Measurements from ENCODE around the gene RTN4R.

RTN4R gene

DNA sequence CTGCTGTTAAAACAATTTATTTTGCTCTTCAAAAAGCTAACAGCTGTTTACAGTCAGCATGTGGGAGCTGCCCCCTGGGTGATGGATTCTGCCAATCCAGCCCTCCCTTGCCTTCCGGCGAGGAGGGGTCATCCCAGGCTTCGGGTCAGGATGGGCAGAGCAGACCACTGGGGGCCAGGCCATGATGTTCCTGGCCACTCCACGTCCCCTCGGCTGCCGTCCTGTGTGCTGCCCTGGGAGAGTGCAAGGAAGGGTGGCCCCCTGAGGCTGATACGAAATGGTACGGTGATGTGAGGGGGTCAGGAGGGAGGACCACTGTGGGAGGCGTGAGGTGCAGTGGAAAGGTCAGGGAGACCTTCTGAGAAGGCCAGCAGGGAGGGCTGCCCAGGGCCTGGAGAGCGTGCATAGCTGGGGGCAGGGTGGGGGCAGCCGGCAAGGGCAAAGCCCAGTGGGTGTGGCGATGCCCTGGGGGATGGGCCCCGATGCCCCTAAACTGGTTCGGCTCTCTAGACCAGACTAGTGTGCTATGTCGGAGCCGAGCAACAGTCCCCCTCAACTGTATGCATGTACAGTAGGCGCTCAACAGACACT, 41.3 kb downstream of the RTN4R start:
- DNase-seq, result no peak

GRCh38 chr22:20226077-20226716, 41.9 kb downstream of the RTN4R start:
- no peak for DNase-seq

DNA sequence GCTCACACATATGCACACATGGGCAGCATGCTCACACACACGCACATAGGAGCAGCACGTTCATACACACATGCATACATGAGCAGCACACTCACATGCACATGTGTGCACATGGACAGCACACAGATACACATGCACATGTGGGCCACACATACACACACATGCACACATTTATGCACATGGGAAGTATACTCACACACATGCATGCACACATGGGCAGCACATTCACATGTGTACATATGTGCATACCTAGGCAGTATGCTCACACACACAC, 42.5 kb downstream of the RTN4R start:
- DNase-seq, result no peak

GRCh38 chr22:20224917-20225692, 43.0 kb downstream of the RTN4R start:
- DNase-seq, result no peak

- DNase-seq, result no peak
Measured at GRCh38 chr22:20224256-20224626, 43.9 kb downstream of the RTN4R start.

DNA sequence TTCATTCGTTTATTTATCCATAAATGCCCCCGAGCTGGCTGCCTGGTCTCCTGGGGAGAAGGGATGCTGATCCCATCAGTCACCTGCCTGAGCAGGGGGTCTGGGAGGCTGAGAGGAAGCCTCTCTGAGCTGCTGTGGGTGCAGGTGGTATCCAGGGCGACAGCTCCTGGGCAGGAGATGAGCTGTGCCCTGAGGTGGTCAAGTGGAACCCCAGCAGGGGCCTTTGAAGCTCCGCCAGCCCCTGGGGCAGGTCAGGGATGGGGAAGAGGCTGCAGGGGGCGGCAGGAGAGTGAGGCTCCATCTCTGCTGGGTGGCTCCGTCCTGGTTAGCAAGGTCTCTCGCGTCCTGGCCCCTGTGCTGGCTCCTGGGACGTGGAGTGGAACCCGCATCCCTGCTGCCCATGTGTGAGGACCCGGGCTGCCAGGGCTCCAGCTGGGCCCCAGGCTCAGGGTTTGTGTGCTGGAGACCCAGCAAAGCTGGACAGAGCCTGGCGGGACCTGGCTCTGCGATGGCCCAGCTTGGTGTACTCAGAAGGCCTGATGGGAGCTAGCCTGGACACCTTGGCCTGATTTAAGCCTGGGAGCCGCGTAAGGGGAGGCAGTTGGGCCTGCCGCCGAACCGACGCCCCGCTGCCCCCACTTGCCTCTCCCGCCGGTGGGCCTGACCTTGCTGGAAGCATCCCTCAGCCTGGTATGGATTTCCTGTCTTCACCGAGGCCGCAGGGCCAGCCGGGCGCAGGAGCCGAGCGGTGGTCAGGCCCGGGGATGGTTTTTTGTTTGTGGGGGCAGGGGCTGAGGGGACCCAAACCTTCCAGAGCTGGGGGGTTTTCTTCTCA, 44.5 kb downstream of the RTN4R start:
- no peak for DNase-seq

- no peak for DNase-seq
Measured at GRCh38 chr22:20222764-20223420, 45.2 kb downstream of the RTN4R start.

- no peak for DNase-seq
Measured at GRCh38 chr22:20221421-20222340, 46.4 kb downstream of the RTN4R start.

DNA sequence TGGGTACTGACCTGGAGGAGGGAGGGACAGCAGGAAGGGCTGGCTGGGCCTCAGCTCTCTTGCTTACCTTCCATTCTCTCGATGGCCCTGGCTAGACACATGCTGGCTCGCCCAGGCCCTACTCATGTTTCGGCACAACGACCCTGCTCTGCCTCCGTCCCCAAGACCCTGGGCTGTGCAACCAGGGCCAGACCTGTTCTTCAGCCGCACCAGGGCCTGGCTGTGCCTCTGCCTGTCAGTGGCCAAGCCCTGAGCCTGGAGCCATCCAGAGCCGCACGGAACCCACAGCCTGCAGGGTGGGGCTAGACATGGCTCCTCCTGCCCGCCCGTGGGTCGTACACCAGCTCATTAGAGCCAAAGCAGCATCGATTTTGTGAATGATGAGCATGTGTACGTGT, 47.5 kb downstream of the RTN4R start:
- no peak for DNase-seq

DNA sequence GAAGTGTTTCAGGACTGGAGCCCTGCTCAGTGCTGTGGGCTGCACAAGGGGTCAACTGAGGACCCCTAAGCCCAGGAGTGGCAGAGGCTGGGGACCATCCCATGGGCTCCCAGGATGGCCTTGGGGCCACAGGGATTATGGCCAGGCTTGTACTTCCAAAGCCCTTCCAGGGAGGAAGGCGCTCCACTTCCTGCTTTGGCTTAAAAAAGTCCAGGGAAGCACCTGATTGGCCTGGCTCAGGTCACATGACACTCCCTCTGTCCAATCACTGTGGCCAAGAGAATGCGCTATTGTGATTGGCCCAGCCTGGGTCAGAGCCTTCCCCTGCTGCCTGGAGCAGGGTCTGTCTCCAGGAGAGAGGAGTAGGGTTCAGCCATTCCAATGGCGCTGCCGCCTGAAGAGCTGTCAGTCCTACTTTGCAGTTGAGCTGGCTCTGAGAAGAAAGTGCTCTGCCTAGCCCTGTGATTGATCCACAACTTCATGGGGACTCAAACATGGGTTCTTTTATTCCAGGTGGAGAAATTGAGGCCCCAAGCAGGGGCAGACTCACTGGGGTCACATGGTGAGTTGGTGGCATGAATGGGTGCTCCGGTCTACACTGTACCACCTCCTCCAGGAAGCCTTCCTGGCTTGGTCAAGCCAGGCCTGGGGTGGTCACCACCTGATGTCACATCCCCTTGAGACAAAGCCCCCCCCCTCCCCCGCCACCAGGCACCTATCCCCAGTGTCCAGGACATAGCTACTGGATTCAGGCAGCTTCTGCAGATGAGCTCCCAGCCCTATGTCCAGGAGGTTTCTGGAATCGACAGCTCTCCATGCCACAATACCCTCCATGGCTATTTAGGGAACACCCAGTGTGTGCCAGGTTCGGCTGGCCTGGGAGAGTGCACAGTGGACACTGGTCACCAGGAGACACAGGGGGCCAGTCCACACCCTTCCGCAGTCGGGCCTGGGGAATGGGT, 48.2 kb downstream of the RTN4R start:
- DNase-seq, result no peak

DNA sequence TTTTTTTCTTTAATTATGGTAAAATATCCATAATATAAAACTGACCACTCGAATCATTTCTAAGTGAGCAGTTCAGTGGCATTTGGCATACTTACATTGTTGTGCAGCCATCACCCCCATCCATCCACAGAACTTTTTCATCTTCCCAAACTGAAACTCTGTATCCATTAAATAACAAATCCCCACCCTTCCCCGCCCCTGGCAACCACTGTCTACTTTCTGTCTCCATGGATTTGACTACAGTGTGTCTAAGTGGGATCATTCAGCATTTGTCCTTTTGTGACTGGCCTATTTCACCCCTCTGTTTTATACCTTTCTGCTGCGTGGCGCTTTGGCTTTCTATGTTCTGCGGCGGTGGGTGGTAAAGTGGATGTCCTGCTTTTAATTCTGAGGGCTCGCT, 49.1 kb downstream of the RTN4R start:
- no peak for DNase-seq

DNA sequence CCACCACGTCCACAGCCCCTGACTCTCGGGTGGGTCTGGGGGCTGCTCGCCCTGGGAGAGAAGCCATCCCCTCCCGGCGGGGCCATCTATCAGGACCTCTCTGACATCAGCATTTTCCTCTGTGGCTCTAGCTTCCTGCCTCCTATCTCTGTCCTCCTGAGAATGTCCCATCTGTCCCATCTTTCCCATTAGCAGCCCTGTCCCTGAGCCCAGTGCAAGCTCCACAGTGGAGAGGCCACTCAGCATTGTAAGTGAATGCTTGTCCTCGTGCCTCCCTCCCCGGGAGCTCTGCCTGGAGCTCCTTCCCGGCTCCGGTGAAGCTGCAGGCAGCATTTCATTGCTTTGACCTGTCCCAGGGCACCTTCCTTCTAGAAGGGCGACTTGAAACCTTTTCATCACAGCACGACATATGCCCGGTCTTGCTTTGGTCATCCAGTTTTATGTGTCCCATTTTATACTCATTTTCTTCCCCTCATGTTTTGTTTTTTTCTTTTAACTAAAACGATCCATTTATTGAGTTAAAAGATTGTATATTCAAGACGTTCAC, 49.7 kb downstream of the RTN4R start:
- DNase-seq, result no peak

- DNase-seq, result no peak
Measured at GRCh38 chr22:20217563-20217962, 50.6 kb downstream of the RTN4R start.

- DNase-seq, result no peak
Measured at GRCh38 chr22:20216863-20217499, 51.1 kb downstream of the RTN4R start.

- DNase-seq, result no peak
Measured at GRCh38 chr22:20215742-20216141, 52.4 kb downstream of the RTN4R start.

DNA sequence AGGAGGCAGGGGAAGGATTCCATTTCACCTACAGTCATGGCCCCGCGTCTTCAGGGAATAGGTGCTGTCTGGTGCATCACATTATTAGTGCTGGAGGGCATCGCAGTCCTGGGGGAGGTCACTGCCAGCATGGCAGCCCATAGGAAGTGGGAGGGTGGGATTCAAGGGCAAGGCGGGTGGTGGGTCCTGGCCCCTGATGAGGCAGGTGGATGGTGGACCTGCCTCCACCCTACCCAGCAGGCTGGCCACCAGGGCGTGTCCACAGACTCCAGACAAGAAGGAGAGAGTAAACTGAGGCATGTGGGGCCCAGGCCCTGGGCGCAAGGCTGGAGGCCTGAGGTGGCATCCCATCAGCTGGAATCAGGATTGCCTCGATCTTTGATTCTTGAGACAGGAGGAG, 53.3 kb downstream of the RTN4R start:
- no peak for DNase-seq

DNA sequence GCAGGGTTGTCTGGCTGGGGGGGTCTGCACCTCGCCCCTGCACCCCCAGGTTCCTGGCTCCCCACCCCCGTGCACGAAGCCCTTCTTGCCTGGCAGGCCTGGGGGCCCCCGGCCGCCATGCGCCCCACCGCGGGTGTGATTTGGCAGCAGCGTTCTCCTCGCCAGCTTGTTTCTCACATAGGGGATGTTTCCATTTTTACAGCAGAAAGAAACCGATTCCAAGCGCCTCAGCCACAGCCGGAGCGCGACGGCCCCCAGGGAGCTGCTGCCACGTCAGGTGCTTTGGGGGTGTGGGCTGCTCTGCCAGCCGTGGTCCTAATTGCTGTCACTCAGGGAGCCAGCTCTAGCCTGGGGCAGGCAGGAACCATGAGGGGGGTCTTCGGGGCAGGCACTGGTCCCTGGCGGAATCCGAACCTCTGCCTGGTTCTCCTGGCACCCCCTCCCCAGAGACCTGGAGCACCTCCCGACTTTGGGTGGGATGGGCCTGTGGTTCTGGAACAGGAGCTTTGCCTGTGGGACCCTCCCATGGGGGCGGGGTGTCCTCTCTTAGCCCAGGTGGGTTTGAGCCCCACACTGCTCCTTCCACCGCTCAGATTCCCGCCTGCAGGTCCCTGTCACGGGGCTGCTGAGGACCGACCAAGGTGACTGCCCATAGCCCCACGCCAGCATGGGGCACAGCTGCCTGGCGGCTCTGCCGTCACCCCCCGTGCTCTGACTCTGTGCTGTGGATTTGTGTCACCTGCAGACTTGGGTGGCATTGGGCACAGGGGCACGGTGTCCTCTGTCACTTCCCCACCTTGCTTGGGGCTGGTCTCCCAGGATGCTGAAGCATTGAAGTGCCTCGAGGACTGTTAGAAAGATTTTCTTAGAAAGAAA, 54.0 kb downstream of the RTN4R start:
- DNase-seq, result no peak

GRCh38 chr22:20212754-20213699, 55.1 kb downstream of the RTN4R start:
- no peak for DNase-seq
